ENCODE results near the gene BTG4.

The BTG4 gene

DNA sequence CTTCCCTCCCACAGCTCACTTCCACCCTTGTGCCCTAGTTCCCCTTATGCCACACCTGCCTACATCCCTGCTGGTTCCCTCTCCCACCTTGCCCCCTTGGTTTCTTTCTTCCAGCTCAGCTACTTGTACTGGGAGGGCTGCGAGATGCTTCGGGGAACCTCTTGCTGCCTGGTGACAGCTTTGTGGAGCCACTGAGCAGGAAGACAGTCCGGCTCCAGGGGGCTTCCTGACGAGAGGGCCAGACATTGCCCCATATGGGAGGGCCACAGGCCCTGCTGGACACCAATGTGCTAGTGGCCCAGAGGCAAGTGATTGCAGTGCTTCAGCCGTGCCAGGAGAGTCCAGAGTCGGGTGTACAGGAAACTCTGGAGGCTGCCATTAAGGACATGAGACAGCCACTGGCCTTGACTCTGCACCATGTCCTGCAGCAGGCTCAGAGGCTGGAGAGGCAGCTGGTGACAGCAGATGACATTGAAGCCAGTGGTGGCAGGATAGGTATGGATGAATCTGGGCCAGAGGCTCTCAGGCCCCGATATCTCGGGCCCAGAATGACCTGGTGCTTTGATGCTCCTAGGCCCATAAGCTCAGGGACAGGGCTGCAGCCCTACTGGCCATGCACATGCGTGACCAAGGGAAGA, 54.3 kb downstream of the BTG4 start:
- H3K4me3 ChIP-seq (ENCODE audit: low read length in 2 of 2): no peak overlapping the region
- peaks cover 6 to 7% of the 10 kb centered on the region in 2 donors for H3K27me3 ChIP-seq (ENCODE audit: control insufficient read depth in 2 of 2, insufficient read depth in 2 of 2, low read length in 2 of 2)
- no peaks in the 10 kb centered on the region for H3K4me1 ChIP-seq (ENCODE audit: control insufficient read depth in 2 of 2, insufficient read depth in 2 of 2, low read length in 2 of 2)
- no peaks in the 10 kb centered on the region for H3K9me3 ChIP-seq (ENCODE audit: control insufficient read depth in 2 of 2, low read length in 2 of 2)
- no peak overlapping the region for H3K27ac ChIP-seq (ENCODE audit: low read depth in 2 of 2, low read length in 2 of 2)
- H3K36me3 ChIP-seq (ENCODE audit: control insufficient read depth in 2 of 2, insufficient read depth in 2 of 2, low read length in 2 of 2): no peaks in the 10 kb centered on the region
- H3K9ac ChIP-seq (ENCODE audit: low read depth in 1 of 2, low read length in 2 of 2): no peak overlapping the region

DNA sequence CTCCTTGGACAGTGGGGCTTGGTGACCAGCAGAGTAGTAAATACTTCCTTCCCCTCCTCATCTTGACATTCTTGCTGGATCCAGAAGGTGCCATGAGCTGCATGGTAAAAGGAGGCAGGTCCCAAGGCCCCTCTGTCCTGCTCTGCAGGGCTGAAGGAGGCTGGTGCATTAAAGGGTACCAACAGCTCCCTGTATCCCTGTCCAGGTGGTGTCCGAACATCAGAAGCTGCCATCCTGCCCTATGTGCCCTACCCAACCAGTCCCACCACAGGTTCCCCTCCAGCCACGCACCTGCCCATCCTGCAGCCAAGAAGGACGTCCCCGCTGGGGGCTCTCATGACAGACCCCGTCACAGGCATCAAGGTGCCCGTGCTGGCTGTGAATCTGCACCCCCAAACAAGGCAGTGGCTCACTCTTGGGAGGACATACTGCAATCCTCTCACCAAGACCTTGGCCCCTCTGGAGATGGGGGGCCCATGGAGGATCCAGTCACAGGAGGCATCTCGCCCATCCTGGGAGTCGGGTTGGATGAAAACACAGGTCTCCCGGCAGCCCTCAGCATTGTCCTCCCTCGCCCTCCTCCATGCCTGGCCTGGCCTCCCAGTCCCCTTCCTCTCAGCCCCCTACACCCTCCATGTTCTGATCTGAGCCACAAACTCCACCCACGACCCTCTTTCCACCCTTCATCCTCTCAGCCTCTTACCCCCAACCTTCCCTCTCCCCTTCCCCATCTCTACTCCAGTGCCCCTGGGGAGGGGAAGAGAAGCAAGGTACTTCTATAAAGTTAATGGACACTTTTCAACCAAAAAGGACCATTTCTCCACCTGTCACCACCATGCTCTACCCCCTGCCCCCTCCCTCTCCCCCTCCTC, 55.1 kb downstream of the BTG4 start:
- H3K9me3 ChIP-seq (ENCODE audit: control insufficient read depth in 2 of 2, low read length in 2 of 2): no peaks in the 10 kb centered on the region
- H3K9ac ChIP-seq (ENCODE audit: low read depth in 1 of 2, low read length in 2 of 2): no peak overlapping the region
- H3K4me3 ChIP-seq (ENCODE audit: low read length in 2 of 2): no peak overlapping the region
- no peak overlapping the region for H3K27ac ChIP-seq (ENCODE audit: low read depth in 2 of 2, low read length in 2 of 2)
- H3K27me3 ChIP-seq (ENCODE audit: control insufficient read depth in 2 of 2, insufficient read depth in 2 of 2, low read length in 2 of 2): peaks cover 6 to 7% of the 10 kb centered on the region in 2 donors
- no peaks in the 10 kb centered on the region for H3K36me3 ChIP-seq (ENCODE audit: control insufficient read depth in 2 of 2, insufficient read depth in 2 of 2, low read length in 2 of 2)
- no peaks in the 10 kb centered on the region for H3K4me1 ChIP-seq (ENCODE audit: control insufficient read depth in 2 of 2, insufficient read depth in 2 of 2, low read length in 2 of 2)

DNA sequence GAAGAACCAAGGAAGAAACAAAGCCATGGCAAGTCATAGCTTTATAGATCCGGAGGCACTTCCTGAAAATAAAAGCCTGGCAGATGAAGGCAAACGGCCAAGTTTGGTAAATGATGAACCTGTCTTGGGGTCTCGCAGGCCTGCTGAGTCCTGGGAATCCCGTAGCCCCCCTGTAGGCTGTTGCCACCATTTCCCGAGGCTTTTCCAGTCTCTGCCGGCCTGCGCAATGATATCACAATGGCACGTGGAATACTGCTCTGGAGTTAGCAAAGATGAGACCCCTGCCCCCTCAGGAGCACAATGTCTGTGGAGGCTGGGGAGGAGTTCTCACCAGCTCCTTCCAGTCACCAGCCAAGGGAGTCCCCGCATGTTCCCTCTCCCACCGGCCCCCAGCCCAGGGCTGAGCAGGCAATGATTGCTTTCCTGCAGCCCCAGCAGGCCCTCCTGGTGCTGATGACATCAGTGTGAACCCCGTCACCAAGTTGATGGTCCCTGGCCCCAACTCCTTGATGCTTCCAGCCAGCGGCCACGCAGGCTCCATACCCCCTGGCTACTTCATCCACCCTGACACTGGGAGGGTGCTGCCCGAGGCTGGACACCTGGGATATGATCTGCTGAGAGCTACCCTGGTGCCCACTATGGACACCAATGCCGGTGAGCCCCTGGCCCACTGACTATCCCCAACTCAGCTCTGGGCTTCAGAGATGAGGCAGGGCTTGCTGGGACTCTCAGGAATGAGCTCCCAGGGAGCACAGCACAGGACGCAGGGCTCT, 55.9 kb downstream of the BTG4 start:
- H3K9ac ChIP-seq (ENCODE audit: low read depth in 1 of 2, low read length in 2 of 2): no peak overlapping the region
- no peaks in the 10 kb centered on the region for H3K9me3 ChIP-seq (ENCODE audit: control insufficient read depth in 2 of 2, low read length in 2 of 2)
- no peaks in the 10 kb centered on the region for H3K36me3 ChIP-seq (ENCODE audit: control insufficient read depth in 2 of 2, insufficient read depth in 2 of 2, low read length in 2 of 2)
- no peak overlapping the region for H3K27ac ChIP-seq (ENCODE audit: low read depth in 2 of 2, low read length in 2 of 2)
- H3K4me3 ChIP-seq (ENCODE audit: low read length in 2 of 2): no peak overlapping the region
- peaks cover 6 to 7% of the 10 kb centered on the region in 2 donors for H3K27me3 ChIP-seq (ENCODE audit: control insufficient read depth in 2 of 2, insufficient read depth in 2 of 2, low read length in 2 of 2)
- H3K4me1 ChIP-seq (ENCODE audit: control insufficient read depth in 2 of 2, insufficient read depth in 2 of 2, low read length in 2 of 2): no peaks in the 10 kb centered on the region

DNA sequence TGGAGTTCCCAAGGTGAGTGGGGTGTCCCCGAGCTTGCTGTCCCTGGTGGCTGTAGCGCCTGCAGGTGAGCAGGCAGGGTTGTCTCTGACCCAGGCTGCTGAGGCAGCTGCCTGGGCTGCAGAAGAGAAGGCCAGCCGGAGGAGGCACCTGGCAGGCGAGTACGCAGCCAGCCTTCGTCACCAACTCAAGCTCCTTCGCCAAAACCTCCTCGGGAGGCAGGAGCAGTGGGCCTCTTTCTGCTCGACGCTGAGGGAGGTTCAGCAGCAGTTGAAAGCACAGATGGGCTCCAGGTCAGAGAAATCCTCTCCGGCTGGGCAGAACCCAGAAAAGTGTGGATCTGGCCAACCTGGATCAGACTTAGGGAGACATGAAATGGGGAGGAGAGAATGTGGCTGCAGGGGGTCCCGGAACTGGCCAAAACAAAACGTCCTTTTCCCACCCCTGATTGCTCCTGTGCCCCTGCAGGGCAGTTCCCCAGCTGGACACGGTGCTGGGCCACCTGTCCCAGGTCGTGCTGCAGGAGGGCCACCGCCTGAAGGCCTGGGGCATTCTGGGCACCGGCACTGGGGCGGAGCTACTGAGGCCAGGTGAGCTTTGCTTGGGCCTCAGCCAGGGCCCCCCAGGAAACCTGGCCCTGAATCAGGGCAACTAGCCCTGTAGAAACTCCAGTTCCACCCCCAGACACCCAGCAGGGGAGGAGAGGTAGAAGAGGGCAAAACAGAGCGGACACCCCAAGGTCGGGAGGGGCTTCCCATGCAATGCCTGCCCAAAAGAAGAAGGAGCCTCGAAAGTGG, 56.7 kb downstream of the BTG4 start:
- H3K9ac ChIP-seq (ENCODE audit: low read depth in 1 of 2, low read length in 2 of 2): no peak overlapping the region
- no peak overlapping the region for H3K4me3 ChIP-seq (ENCODE audit: low read length in 2 of 2)
- no peaks in the 10 kb centered on the region for H3K9me3 ChIP-seq (ENCODE audit: control insufficient read depth in 2 of 2, low read length in 2 of 2)
- H3K27me3 ChIP-seq (ENCODE audit: control insufficient read depth in 2 of 2, insufficient read depth in 2 of 2, low read length in 2 of 2): peaks cover 6 to 7% of the 10 kb centered on the region in 2 donors
- no peak overlapping the region for H3K27ac ChIP-seq (ENCODE audit: low read depth in 2 of 2, low read length in 2 of 2)
- no peaks in the 10 kb centered on the region for H3K4me1 ChIP-seq (ENCODE audit: control insufficient read depth in 2 of 2, insufficient read depth in 2 of 2, low read length in 2 of 2)
- H3K36me3 ChIP-seq (ENCODE audit: control insufficient read depth in 2 of 2, insufficient read depth in 2 of 2, low read length in 2 of 2): no peaks in the 10 kb centered on the region

DNA sequence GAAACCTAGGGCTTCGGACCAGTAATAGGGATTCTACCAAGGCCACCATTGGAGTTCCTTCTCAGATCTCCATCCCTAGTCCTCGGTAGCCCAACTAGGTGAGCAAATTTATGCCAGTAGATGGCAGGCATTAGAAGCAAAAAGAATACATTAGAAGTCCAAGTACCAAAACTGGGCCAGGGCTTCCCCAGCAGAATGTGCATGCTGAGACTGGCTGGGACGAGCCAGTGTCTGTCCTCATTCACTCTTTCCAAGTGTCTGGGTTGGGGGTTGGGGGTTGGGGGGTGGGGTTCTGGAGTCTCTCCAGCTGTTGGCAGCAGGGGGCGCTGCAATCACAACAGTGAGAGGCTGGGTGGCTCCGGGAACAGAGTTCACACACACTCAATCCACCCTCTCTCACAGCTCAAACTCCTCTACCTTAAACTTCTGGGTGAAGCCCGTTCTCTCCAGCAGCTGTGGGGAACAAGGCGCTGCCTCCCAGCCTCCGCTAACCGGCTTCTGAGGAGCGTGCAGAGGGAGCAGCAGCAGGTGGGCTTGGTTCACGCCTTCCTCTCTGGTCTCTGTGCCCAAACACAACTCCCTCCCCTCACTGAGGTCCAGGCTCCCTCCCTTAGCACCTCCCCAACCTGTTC, 57.5 kb downstream of the BTG4 start:
- Histone ChIP-seq H3K9me3 (ENCODE audit: control insufficient read depth in 2 of 2, low read length in 2 of 2) (no peaks in the 10 kb centered on the region), H3K36me3 (ENCODE audit: control insufficient read depth in 2 of 2, insufficient read depth in 2 of 2, low read length in 2 of 2) (no peaks in the 10 kb centered on the region), H3K27me3 (ENCODE audit: control insufficient read depth in 2 of 2, insufficient read depth in 2 of 2, low read length in 2 of 2) (peaks cover 0 to 7% of the 10 kb centered on the region in 2 donors), H3K27ac (ENCODE audit: low read depth in 2 of 2, low read length in 2 of 2) (no peak overlapping the region), H3K4me3 (ENCODE audit: low read length in 2 of 2) (no peak overlapping the region), H3K9ac (ENCODE audit: low read depth in 1 of 2, low read length in 2 of 2) (no peak overlapping the region), H3K4me1 (ENCODE audit: control insufficient read depth in 2 of 2, insufficient read depth in 2 of 2, low read length in 2 of 2) (no peaks in the 10 kb centered on the region)

DNA sequence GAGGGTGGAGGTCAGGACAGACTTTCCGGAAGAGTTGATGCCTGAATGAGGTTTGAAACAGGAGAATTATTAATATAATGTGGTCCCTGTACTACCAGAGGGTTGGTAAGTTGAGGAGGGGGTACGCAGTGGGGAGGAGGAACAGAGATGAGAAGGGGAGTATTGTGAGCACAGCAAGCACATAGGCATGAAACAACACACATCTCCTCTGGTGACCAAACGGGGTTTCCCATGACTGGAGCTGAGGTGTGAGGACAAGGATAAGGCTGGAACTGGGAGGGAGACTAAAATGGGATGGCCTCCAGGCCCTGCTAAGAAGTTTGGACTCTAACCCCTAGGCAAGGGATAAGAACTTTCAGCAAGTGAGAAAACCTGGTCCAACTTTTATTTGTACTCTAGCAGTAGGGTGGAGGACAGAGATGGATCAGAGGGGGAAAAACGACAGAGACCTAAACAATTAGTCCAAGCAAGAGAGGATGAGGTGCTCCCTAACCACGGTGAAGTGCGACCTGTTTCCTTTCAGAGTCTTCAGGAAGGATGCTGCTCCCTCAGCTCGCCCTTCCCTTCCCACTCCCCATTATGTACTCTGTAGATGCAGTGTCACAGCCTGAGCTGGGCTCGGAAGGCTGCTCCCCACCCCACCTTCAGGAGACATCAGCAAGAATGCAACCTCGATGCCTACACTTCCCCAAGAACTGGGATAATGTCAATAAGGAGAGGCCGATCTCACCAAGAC, 59.2 kb downstream of the BTG4 start:
- Histone ChIP-seq H3K4me3 (ENCODE audit: low read length in 2 of 2) (no peak overlapping the region), H3K9ac (ENCODE audit: low read depth in 1 of 2, low read length in 2 of 2) (no peak overlapping the region), H3K27me3 (ENCODE audit: control insufficient read depth in 2 of 2, insufficient read depth in 2 of 2, low read length in 2 of 2) (no peaks in the 10 kb centered on the region), H3K27ac (ENCODE audit: low read depth in 2 of 2, low read length in 2 of 2) (no peak overlapping the region), H3K9me3 (ENCODE audit: control insufficient read depth in 2 of 2, low read length in 2 of 2) (no peaks in the 10 kb centered on the region), H3K36me3 (ENCODE audit: control insufficient read depth in 2 of 2, insufficient read depth in 2 of 2, low read length in 2 of 2) (no peaks in the 10 kb centered on the region), H3K4me1 (ENCODE audit: control insufficient read depth in 2 of 2, insufficient read depth in 2 of 2, low read length in 2 of 2) (no peaks in the 10 kb centered on the region)

DNA sequence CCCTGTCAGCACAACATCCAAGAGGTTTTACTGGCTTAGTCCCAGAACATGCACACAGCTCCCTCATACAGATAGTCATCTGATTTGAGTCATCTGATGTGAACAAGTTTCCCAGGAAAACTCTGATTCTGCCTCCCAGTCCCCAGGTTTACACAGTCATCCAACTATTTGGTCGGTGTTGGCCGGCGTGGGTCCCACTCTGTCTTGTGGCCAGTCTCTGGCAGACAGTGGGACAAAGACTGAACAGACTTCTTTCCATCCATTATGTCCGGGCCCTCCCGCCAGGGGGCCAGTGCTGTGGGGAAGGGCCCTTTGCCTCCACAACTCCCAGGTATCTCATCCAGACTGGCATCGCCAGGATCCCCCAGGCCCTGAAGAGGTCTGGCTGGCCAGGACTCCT, 60.0 kb downstream of the BTG4 start:
- Histone ChIP-seq H3K9ac (ENCODE audit: low read depth in 1 of 2, low read length in 2 of 2) (no peak overlapping the region), H3K27ac (ENCODE audit: low read depth in 2 of 2, low read length in 2 of 2) (no peak overlapping the region), H3K4me3 (ENCODE audit: low read length in 2 of 2) (no peak overlapping the region), H3K36me3 (ENCODE audit: control insufficient read depth in 2 of 2, insufficient read depth in 2 of 2, low read length in 2 of 2) (no peaks in the 10 kb centered on the region), H3K4me1 (ENCODE audit: control insufficient read depth in 2 of 2, insufficient read depth in 2 of 2, low read length in 2 of 2) (no peaks in the 10 kb centered on the region), H3K27me3 (ENCODE audit: control insufficient read depth in 2 of 2, insufficient read depth in 2 of 2, low read length in 2 of 2) (no peaks in the 10 kb centered on the region), H3K9me3 (ENCODE audit: control insufficient read depth in 2 of 2, low read length in 2 of 2) (no peaks in the 10 kb centered on the region)

DNA sequence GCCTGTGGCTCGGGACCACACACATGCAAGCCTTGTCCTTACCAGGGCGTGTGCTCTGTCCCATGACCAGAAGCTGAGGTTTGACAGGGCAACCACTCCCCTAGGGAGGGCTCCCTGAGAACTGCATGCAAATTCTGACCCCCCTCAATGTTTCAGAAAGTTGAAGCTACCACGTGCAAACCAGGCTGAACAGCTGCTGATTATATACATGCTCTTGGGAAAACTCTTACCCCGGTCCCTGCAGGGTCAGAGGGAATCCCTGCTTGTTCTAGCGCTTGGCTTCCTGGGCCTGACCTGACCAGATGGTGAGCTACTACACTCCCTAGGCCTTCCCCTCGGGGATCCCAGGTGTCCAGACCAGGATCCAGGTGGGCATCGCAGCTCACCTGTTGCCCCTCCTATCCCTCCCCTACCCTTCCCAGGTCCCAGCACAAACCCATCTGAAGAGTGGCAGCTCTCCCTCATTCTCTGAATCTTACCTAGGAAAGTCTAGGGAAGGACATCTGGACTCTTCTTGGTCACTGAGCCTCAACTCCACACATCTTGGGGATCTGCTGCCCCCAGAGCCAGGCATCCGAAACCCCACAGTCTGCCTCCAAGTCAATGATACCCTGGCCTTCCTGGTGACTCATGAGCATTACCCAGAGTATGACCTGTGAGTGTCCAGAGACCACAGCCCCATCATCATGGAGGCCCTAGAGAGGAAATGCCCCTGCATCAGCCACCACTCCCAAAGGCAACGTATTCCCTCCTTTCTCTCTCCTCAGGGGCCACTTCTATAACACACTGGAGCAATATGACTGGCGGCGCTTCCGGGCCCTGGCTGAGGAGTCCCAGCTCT, 61.5 kb downstream of the BTG4 start:
- no peaks in the 10 kb centered on the region for H3K36me3 ChIP-seq (ENCODE audit: control insufficient read depth in 2 of 2, insufficient read depth in 2 of 2, low read length in 2 of 2)
- H3K9ac ChIP-seq (ENCODE audit: low read depth in 1 of 2, low read length in 2 of 2): no peak overlapping the region
- peaks cover 0 to 6% of the 10 kb centered on the region in 2 donors for H3K4me1 ChIP-seq (ENCODE audit: control insufficient read depth in 2 of 2, insufficient read depth in 2 of 2, low read length in 2 of 2)
- no peaks in the 10 kb centered on the region for H3K9me3 ChIP-seq (ENCODE audit: control insufficient read depth in 2 of 2, low read length in 2 of 2)
- no peaks in the 10 kb centered on the region for H3K27me3 ChIP-seq (ENCODE audit: control insufficient read depth in 2 of 2, insufficient read depth in 2 of 2, low read length in 2 of 2)
- no peak overlapping the region for H3K27ac ChIP-seq (ENCODE audit: low read depth in 2 of 2, low read length in 2 of 2)
- no peak overlapping the region for H3K4me3 ChIP-seq (ENCODE audit: low read length in 2 of 2)
